ENCODE results near the gene USO1. TPM values are rescaled to one million over a fixed set of nuclear protein-coding genes. Genes with fewer than 3 reads are reported as not detected.

Gene USO1
- total and polyA plus RNA-seq, 9 of the 15 experiments (the other 6 are each of a cell fraction or from before 2014, with no cell fraction given): 19.3 to 97.8 (median 48.5) TPM

DNA sequence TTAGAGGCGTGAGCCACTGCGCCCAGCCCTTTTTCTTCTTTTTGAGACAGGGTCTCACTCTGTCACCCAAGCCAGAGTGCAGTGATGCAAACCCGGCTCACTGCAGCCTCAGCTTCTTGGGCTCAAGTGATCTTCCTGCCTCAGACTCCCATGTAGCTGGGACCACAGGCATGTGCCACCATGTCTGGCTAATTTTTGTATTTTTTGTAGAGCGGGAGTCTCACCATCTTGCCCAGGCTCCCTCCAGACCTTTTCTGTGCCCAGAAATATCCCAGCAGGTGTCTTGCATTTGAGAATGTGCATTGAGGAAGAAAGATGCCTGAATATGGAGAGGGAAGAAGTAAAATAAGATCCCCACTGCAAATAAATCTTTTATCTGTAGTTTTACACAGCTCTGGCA, 119.2 kb downstream of the USO1 start:
- no peaks in the 10 kb centered on the region for H3K79me2 ChIP-seq (ENCODE audit: control insufficient read depth, insufficient read depth, low read length)
- no peak overlapping the region for H3K4me3 ChIP-seq
- H3K27me3 ChIP-seq (ENCODE audit: control insufficient read depth in 2 of 2, insufficient read depth in 2 of 2, low read length in 2 of 2): no peaks in the 10 kb centered on the region
- ChIA-PET POLR2A (no interaction called here), CTCF (ENCODE audit: low intra/inter-chr PET ratio) (interaction anchor here (0.6 kb wide), 1 partner anchor 1847 kb away, joined by 3 read pairs; no protein-coding TSS in a partner anchor)
- no peaks in the 10 kb centered on the region for H3K36me3 ChIP-seq (ENCODE audit: control insufficient read depth, insufficient read depth, low read length)
- H3K27ac ChIP-seq (ENCODE audit: extremely low read depth, low read depth, low read length): no peak overlapping the region
- TF ChIP-seq, protein P1, sequence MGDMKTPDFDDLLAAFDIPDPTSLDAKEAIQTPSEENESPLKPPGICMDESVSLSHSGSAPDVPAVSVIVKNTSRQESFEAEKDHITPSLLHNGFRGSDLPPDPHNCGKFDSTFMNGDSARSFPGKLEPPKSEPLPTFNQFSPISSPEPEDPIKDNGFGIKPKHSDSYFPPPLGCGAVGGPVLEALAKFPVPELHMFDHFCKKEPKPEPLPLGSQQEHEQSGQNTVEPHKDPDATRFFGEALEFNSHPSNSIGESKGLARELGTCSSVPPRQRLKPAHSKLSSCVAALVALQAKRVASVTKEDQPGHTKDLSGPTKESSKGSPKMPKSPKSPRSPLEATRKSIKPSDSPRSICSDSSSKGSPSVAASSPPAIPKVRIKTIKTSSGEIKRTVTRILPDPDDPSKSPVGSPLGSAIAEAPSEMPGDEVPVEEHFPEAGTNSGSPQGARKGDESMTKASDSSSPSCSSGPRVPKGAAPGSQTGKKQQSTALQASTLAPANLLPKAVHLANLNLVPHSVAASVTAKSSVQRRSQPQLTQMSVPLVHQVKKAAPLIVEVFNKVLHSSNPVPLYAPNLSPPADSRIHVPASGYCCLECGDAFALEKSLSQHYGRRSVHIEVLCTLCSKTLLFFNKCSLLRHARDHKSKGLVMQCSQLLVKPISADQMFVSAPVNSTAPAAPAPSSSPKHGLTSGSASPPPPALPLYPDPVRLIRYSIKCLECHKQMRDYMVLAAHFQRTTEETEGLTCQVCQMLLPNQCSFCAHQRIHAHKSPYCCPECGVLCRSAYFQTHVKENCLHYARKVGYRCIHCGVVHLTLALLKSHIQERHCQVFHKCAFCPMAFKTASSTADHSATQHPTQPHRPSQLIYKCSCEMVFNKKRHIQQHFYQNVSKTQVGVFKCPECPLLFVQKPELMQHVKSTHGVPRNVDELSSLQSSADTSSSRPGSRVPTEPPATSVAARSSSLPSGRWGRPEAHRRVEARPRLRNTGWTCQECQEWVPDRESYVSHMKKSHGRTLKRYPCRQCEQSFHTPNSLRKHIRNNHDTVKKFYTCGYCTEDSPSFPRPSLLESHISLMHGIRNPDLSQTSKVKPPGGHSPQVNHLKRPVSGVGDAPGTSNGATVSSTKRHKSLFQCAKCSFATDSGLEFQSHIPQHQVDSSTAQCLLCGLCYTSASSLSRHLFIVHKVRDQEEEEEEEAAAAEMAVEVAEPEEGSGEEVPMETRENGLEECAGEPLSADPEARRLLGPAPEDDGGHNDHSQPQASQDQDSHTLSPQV (IDR thresholded peaks at IDR 0.05): no peak
- TF ChIP-seq BCOR (IDR thresholded peaks at IDR 0.05) (no peak), ZEB2 (IDR thresholded peaks at IDR 0.05) (no peak), POLR2B (IDR thresholded peaks at IDR 0.05; ENCODE audit: low read depth, partially characterized antibody) (no peak), FOXK2 (conservative IDR thresholded peaks at IDR 0.05 in 1 of 2, IDR thresholded peaks at IDR 0.05 in 1 of 2; ENCODE audit: low read depth in 2 of 2) (no peak), ZNF224 (CRISPR knock-in tag; IDR thresholded peaks at IDR 0.05) (no peak), ZNF3 (CRISPR knock-in tag; IDR thresholded peaks at IDR 0.05) (no peak), ZNF217 (CRISPR knock-in tag; IDR thresholded peaks at IDR 0.05) (no peak), RBM25 (IDR thresholded peaks at IDR 0.05; ENCODE audit: low read depth, low read length, severe bottlenecking) (no peak), PTTG1 (tag; IDR thresholded peaks at IDR 0.05; ENCODE audit: low read depth) (no peak; the same call in 1 of the 2 replicates), SPI1 (IDR thresholded peaks at IDR 0.05; ENCODE audit: borderline replicate concordance, low read depth, low read length) (no peak), ETV6 (IDR thresholded peaks at IDR 0.05; ENCODE audit: borderline replicate concordance in 1 of 2, low read depth in 2 of 2, low read length in 1 of 2) (no peak), ETV6 (CRISPR knock-in tag; IDR thresholded peaks at IDR 0.05; ENCODE audit: borderline replicate concordance) (no peak), JUND (IDR thresholded peaks at IDR 0.05; ENCODE audit: borderline replicate concordance, low read depth, low read length) (no peak), JUND (tag; IDR thresholded peaks at IDR 0.05; ENCODE audit: borderline replicate concordance, low read depth, low read length) (no peak), ZNF12 (CRISPR knock-in tag; IDR thresholded peaks at IDR 0.05) (no peak)
- TF ChIP-seq, protein P2, sequence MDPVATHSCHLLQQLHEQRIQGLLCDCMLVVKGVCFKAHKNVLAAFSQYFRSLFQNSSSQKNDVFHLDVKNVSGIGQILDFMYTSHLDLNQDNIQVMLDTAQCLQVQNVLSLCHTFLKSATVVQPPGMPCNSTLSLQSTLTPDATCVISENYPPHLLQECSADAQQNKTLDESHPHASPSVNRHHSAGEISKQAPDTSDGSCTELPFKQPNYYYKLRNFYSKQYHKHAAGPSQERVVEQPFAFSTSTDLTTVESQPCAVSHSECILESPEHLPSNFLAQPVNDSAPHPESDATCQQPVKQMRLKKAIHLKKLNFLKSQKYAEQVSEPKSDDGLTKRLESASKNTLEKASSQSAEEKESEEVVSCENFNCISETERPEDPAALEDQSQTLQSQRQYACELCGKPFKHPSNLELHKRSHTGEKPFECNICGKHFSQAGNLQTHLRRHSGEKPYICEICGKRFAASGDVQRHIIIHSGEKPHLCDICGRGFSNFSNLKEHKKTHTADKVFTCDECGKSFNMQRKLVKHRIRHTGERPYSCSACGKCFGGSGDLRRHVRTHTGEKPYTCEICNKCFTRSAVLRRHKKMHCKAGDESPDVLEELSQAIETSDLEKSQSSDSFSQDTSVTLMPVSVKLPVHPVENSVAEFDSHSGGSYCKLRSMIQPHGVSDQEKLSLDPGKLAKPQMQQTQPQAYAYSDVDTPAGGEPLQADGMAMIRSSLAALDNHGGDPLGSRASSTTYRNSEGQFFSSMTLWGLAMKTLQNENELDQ (CRISPR knock-in tag; IDR thresholded peaks at IDR 0.05; ENCODE audit: borderline replicate concordance): no peak
- BruUV-seq (replicated peaks): no TSS peak
- no peaks in the 10 kb centered on the region for H3K9me3 ChIP-seq (replicated peaks; ENCODE audit: control insufficient read depth, insufficient read depth, low read depth, low read length)
- peaks cover 0 to 17% of the 10 kb centered on the region in 2 experiments; a peak in 3 of 5 replicates for H3K4me1 ChIP-seq (replicated peaks in 1 of 2; ENCODE audit: control insufficient read depth in 2 of 2, insufficient read depth in 2 of 2, low read length in 2 of 2)
- intact Hi-C loops (cut with micrococcal nuclease) (no loop called here), in situ Hi-C loops (cut with MboI) (no loop called here)
- H3K4me2 ChIP-seq (ENCODE audit: insufficient read depth, low read length): no peak overlapping the region
- H3K9me1 ChIP-seq (ENCODE audit: control insufficient read depth, insufficient read depth, low read length): no peaks in the 10 kb centered on the region
- ATAC-seq (no peak), FAIRE-seq (no peak), DNase-seq (ENCODE audit: extremely low read depth in 1 of 4, low spot score in 3 of 4) (no peak)
- no peak overlapping the region for H3K9ac ChIP-seq (ENCODE audit: insufficient read depth in 1 of 2, low read depth in 2 of 2, low read length in 2 of 2)
- H4K20me1 ChIP-seq (replicated peaks; ENCODE audit: control insufficient read depth, insufficient read depth, low read length): no peaks in the 10 kb centered on the region
- no peak overlapping the region for H2AFZ ChIP-seq (ENCODE audit: low read depth, low read length)
- WGBS (ENCODE audit: insufficient coverage, low coverage, missing lambda C conversion rate): 90% methylated on average over 2 of the region's 4 CpGs
